Measurements from ENCODE around the gene SLC28A3.

SLC28A3 gene

GRCh38 chr9:84230355-84231145, 110.0 kb downstream of the SLC28A3 start:
- peak; percentile 6 for DNase-seq

- no peak for DNase-seq
Observed at GRCh38 chr9:84229191-84229590, 111.4 kb downstream of the SLC28A3 start.

GRCh38 chr9:84228130-84228720, 112.3 kb downstream of the SLC28A3 start:
- DNase-seq = no peak

GRCh38 chr9:84226126-84226525, 114.4 kb downstream of the SLC28A3 start:
- DNase-seq = no peak
